Osteoblast (primary cell): ENCODE measurements around the gene AMD1. TPM values are rescaled to one million over a fixed set of nuclear protein-coding genes. Genes with fewer than 3 reads are reported as not detected.
"Not testable (repeated sequence)": the region's sequence is repeated elsewhere in the genome, so short reads cannot be mapped to it uniquely, and the experiment has no call there.

ENCODE experiments used
- DNase-seq: peaks from one replicate; pipeline ENCODE4 v3.0.0; 2011; ENCODE audit warnings: low spot score, mixed read lengths; ENCODE audit not compliant: insufficient read length; ENCODE audit errors: missing footprints
- H2AFZ ChIP-seq: 2 replicates; pipeline ENCODE4 v1.6.0; 2011; ENCODE audit warnings: mild to moderate bottlenecking, low read length
- H3K27ac ChIP-seq: 2 replicates; pipeline ENCODE4 v1.5.1; 2011; ENCODE audit warnings: mild to moderate bottlenecking, low read depth, low read length, moderate library complexity
- H3K27me3 ChIP-seq: 2 replicates; pipeline ENCODE4 v1.6.0; 2012; ENCODE audit warnings: mild to moderate bottlenecking, control low read depth, inconsistent platforms, low read length, moderate library complexity; ENCODE audit not compliant: insufficient read depth
- H3K36me3 ChIP-seq: 2 replicates; pipeline ENCODE4 v1.5.1; 2011; ENCODE audit warnings: mild to moderate bottlenecking, low read length, control low read depth, moderate library complexity; ENCODE audit not compliant: insufficient read depth
- H3K4me1 ChIP-seq: 2 replicates; pipeline ENCODE4 v1.5.1; 2011; ENCODE audit warnings: mild to moderate bottlenecking, low read length, control low read depth, moderate library complexity; ENCODE audit not compliant: insufficient read depth
- H3K4me2 ChIP-seq: 2 replicates; pipeline ENCODE4 v1.6.0; 2011; ENCODE audit warnings: mild to moderate bottlenecking, low read length; ENCODE audit not compliant: insufficient read depth
- H3K4me3 ChIP-seq: fragments of 200-600 bp; sonication (generic); 3 replicates; pipeline ENCODE4 v1.5.1; 2012; ENCODE audit warnings: mild to moderate bottlenecking, low read length, inconsistent platforms; ENCODE audit not compliant: insufficient read depth
- H3K79me2 ChIP-seq: 2 replicates; pipeline ENCODE4 v1.6.0; 2012; ENCODE audit warnings: mild to moderate bottlenecking, low read length, control low read depth, inconsistent platforms; ENCODE audit not compliant: insufficient read depth
- H3K9me3 ChIP-seq: 2 replicates; pipeline ENCODE4 v1.5.1; 2011; ENCODE audit warnings: low read depth, low read length, control low read depth
- H4K20me1 ChIP-seq: 2 replicates; pipeline ENCODE4 v1.6.0; 2012; ENCODE audit warnings: mild to moderate bottlenecking, low read length, control low read depth; ENCODE audit not compliant: insufficient read depth
- total RNA-seq: library from RNA; depleted of rRNA; stranded (reverse); fragments of >200 nt; gene quantifications from 2 replicates; pipeline ENCODE4 v1.2.3, GENCODE V29; 2012
- TF ChIP-seq, protein P1 (sequence below): IDR thresholded peaks from 2 replicates; pipeline ENCODE4 v1.5.1; 2011; ENCODE audit warnings: mild to moderate bottlenecking, low read depth, low read length, moderate library complexity; ENCODE audit errors: extremely low read depth

Gene AMD1
- total RNA-seq, 1 donor: 63.0 TPM

DNA sequence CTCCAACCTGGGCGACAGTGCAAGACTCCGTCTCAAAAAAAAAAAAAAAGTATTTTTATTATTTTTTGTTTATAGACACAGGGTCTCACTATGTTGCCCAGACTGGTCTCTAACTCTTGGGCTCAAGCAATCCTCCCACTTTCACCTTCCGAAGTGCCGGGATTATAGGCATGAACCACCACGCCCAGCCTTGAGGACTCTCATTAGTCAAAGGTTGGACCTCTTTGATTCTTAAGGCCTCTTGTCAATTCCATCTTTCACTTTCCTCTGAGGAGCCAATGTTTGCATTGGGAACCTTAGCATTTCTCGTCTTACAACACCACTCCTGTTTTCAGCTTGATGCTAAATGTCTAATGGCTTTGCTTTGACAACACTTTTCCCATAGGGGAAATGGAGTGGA lies 43.2 kb upstream of the AMD1 start:
- H3K27me3 ChIP-seq: no peaks in the 10 kb centered on the region
- no peak for DNase-seq
- H3K27ac ChIP-seq: no peak overlapping the region
- no peak overlapping the region for H2AFZ ChIP-seq
- H3K36me3 ChIP-seq: no peaks in the 10 kb centered on the region
- H3K4me2 ChIP-seq: no peak overlapping the region
- no peaks in the 10 kb centered on the region for H3K9me3 ChIP-seq
- H3K4me3 ChIP-seq: no peak overlapping the region
- H3K4me1 ChIP-seq: no peaks in the 10 kb centered on the region
- H4K20me1 ChIP-seq: no peaks in the 10 kb centered on the region
- H3K79me2 ChIP-seq: no peaks in the 10 kb centered on the region
- TF ChIP-seq, protein P1, sequence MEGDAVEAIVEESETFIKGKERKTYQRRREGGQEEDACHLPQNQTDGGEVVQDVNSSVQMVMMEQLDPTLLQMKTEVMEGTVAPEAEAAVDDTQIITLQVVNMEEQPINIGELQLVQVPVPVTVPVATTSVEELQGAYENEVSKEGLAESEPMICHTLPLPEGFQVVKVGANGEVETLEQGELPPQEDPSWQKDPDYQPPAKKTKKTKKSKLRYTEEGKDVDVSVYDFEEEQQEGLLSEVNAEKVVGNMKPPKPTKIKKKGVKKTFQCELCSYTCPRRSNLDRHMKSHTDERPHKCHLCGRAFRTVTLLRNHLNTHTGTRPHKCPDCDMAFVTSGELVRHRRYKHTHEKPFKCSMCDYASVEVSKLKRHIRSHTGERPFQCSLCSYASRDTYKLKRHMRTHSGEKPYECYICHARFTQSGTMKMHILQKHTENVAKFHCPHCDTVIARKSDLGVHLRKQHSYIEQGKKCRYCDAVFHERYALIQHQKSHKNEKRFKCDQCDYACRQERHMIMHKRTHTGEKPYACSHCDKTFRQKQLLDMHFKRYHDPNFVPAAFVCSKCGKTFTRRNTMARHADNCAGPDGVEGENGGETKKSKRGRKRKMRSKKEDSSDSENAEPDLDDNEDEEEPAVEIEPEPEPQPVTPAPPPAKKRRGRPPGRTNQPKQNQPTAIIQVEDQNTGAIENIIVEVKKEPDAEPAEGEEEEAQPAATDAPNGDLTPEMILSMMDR: no peak

DNA sequence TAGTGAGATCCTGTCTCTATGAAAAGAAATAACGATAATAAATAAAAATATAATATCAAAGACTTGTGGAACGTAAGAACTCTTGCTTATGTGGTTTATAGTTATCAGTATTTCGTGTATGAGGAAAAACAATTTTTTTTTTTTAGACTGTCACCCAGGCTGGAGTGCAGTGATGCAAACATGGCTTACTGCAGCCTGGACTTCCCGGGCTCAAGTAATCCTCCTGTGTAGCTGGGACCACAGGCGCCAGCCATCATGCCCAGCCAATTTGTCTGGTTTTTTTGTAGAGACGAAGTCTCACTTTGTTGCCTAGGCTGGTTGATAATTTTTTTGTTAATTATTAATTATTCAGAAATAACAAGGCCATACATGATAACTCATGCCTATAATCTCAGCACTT lies 40.8 kb upstream of the AMD1 start:
- Histone ChIP-seq H3K4me1 (no peaks in the 10 kb centered on the region), H3K27me3 (no peaks in the 10 kb centered on the region), H3K9me3 (no peaks in the 10 kb centered on the region), H3K4me2 (no peak overlapping the region), H3K79me2 (no peaks in the 10 kb centered on the region), H3K27ac (no peak overlapping the region), H3K4me3 (no peak overlapping the region), H3K36me3 (no peaks in the 10 kb centered on the region), H4K20me1 (no peaks in the 10 kb centered on the region), H2AFZ (no peak overlapping the region)
- no peak for DNase-seq
- TF ChIP-seq, protein P1: no peak

DNA sequence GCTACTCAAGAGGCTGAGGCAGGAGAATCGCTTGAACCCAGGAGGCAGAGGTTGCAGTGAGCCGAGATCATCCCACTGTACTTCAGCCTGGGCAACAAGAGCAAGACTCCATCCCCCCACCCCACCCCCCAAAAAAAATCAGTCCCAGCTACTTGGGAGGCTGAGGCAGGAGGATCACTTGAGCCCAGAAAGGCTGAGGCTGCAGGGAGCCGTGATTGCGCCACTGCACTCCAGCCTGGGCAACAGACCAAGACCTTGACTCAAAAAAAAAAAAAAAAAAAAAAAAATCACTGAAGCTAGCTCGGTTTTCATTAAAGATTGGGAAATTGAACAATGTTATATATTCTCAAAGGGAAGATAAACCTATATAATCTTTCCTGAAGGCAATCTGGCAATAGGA lies 38.8 kb upstream of the AMD1 start:
- not testable (repeated sequence) for DNase-seq, H3K4me2 ChIP-seq, H3K27me3 ChIP-seq

DNA sequence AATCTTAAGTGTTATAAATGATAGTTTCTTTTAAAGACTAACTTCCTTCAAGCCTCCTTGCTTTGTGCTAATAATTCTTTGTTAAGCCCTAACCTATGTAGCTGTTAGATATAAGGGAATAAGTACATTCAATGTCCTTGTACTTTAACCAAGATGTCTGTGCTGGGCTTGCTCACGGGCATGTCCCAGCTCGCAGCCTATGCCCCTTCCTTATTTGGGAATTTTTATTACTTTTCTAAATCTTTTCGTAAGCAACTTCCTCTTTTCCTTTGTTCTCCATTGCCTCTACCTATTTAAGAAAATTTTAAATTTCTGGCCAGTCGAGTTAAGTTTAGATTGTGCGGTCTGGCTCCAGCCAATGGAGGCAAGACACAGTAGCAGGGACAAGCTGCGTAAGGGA lies 33.3 kb upstream of the AMD1 start:
- no peak for DNase-seq
- Histone ChIP-seq H2AFZ (no peak overlapping the region), H3K27ac (no peak overlapping the region), H3K36me3 (no peaks in the 10 kb centered on the region), H3K79me2 (no peaks in the 10 kb centered on the region), H3K4me3 (no peak overlapping the region), H3K4me1 (no peaks in the 10 kb centered on the region), H3K4me2 (no peak overlapping the region), H3K27me3 (no peaks in the 10 kb centered on the region), H3K9me3 (no peaks in the 10 kb centered on the region), H4K20me1 (no peaks in the 10 kb centered on the region)
- TF ChIP-seq, protein P1: no peak

More for the DNA sequence above, 38.8 kb upstream of the AMD1 start:
- H3K4me1 ChIP-seq, H3K79me2 ChIP-seq, H4K20me1 ChIP-seq, H3K4me3 ChIP-seq, H3K36me3 ChIP-seq, H2AFZ ChIP-seq, H3K27ac ChIP-seq, H3K9me3 ChIP-seq: not testable (repeated sequence)

DNA sequence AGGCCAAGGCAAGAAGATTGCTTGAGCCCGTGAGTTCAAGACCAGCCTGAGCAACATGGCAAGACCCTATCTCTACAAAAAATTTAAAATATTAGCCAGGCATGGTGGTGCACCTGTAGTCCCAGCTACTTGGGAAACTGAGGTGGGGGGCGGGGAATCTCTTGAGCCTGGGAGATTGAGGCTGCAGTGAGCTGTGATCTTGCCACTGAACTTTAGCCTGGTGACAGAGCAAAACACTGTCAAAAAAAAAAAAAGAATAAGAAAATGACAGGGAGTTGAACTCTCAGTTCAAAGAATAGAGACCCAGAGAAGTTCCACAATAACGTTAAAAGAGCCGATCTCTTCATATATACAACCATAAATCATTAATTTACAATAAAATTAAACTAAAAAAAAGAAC lies 24.8 kb upstream of the AMD1 start:
- H3K27ac ChIP-seq: no peak overlapping the region
- H2AFZ ChIP-seq: no peak overlapping the region
- H3K79me2 ChIP-seq: no peaks in the 10 kb centered on the region
- H3K9me3 ChIP-seq: no peaks in the 10 kb centered on the region
- H3K4me1 ChIP-seq: no peaks in the 10 kb centered on the region
- no peak overlapping the region for H3K4me2 ChIP-seq
- no peak overlapping the region for H3K4me3 ChIP-seq
- DNase-seq: no peak
- H3K27me3 ChIP-seq: no peaks in the 10 kb centered on the region
- TF ChIP-seq, protein P1: no peak
- H3K36me3 ChIP-seq: no peaks in the 10 kb centered on the region
- H4K20me1 ChIP-seq: no peaks in the 10 kb centered on the region
